OCI-LY3 (cell line): Measurements from ENCODE around the gene KCTD2.

Source experiments
- EZH2phosphoT487 ChIP-seq: fragments of 200-600 bp; shearing (Covaris generic); IDR thresholded peaks from 2 replicates; pipeline ENCODE4 v1.6.1; 2018; ENCODE audit warnings: antibody characterized with exemption, mixed run types, low read depth
- TF ChIP-seq, protein P1 (sequence below): fragments of 200-600, 300-600 bp; sonication (generic); IDR thresholded peaks from 2 replicates; pipeline ENCODE4 v1.5.1; 2014; ENCODE audit warnings: antibody characterized with exemption, low read length, low read depth

- TF ChIP-seq, protein P1, sequence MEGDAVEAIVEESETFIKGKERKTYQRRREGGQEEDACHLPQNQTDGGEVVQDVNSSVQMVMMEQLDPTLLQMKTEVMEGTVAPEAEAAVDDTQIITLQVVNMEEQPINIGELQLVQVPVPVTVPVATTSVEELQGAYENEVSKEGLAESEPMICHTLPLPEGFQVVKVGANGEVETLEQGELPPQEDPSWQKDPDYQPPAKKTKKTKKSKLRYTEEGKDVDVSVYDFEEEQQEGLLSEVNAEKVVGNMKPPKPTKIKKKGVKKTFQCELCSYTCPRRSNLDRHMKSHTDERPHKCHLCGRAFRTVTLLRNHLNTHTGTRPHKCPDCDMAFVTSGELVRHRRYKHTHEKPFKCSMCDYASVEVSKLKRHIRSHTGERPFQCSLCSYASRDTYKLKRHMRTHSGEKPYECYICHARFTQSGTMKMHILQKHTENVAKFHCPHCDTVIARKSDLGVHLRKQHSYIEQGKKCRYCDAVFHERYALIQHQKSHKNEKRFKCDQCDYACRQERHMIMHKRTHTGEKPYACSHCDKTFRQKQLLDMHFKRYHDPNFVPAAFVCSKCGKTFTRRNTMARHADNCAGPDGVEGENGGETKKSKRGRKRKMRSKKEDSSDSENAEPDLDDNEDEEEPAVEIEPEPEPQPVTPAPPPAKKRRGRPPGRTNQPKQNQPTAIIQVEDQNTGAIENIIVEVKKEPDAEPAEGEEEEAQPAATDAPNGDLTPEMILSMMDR: no peak
- no peak for TF ChIP-seq EZH2phosphoT487
Observed at GRCh38 chr17:75051941-75052340, 4.9 kb downstream of the KCTD2 start.
